ENCODE data around the gene ETV4. TPM values are rescaled to one million over a fixed set of nuclear protein-coding genes. Genes with fewer than 3 reads are reported as not detected.

The ETV4 gene
- total and polyA plus RNA-seq, 2 of the 13 experiments (the other 11 are each of a cell fraction or from before 2014, with no cell fraction given), result 128 to 330 TPM

- TF ChIP-seq KDM6A (CRISPR knock-in tag; IDR thresholded peaks at IDR 0.05; ENCODE audit: low read depth) (0 out of 2 replicates have a peak, but pooled peaks have one; percentile 67), ZNF331 (CRISPR knock-in tag; IDR thresholded peaks at IDR 0.05) (peak; percentile 63; the same call in 1 of the 2 replicates), SRSF4 (IDR thresholded peaks at IDR 0.05; ENCODE audit: low read depth, low read length, poor library complexity, severe bottlenecking) (no peak), ZEB1 (IDR thresholded peaks at IDR 0.05; ENCODE audit: insufficient replicate concordance, low read depth) (peak; percentile 20), THRA (CRISPR knock-in tag; IDR thresholded peaks at IDR 0.05; ENCODE audit: borderline replicate concordance) (no peak), ZNF263 (CRISPR knock-in tag; IDR thresholded peaks at IDR 0.05) (peak; percentile 74), MIXL1 (CRISPR knock-in tag; IDR thresholded peaks at IDR 0.05) (peak; percentile 68), TBX2 (CRISPR knock-in tag; IDR thresholded peaks at IDR 0.05; ENCODE audit: borderline replicate concordance) (peak; percentile 48), TEAD3 (CRISPR knock-in tag; optimal IDR thresholded peaks at IDR 0.05; ENCODE audit: borderline replicate concordance) (peak; percentile 19), ZNF576 (CRISPR knock-in tag; IDR thresholded peaks at IDR 0.05) (no peak), HNF4A (CRISPR knock-in tag; IDR thresholded peaks at IDR 0.05) (peak; percentile 86), ZSCAN31 (CRISPR knock-in tag; IDR thresholded peaks at IDR 0.05; ENCODE audit: low read depth) (no peak), SOX6 (IDR thresholded peaks at IDR 0.05) (no peak), SOX6 (CRISPR knock-in tag; IDR thresholded peaks at IDR 0.05) (peak; percentile 75), IRF2 (CRISPR knock-in tag; IDR thresholded peaks at IDR 0.05) (peak; percentile 41; the same call in 1 of the 2 replicates), ARNT (IDR thresholded peaks at IDR 0.05) (no peak), ZNF367 (CRISPR knock-in tag; IDR thresholded peaks at IDR 0.05; ENCODE audit: borderline replicate concordance) (0 out of 2 replicates have a peak, but pooled peaks have one; percentile 71), ZNF83 (CRISPR knock-in tag; IDR thresholded peaks at IDR 0.05; ENCODE audit: borderline replicate concordance) (0 out of 2 replicates have a peak, but pooled peaks have one; percentile 18), FOXJ3 (CRISPR knock-in tag; IDR thresholded peaks at IDR 0.05; ENCODE audit: borderline replicate concordance) (peak; percentile 25; the same call in 1 of the 2 replicates), POGZ (CRISPR knock-in tag; IDR thresholded peaks at IDR 0.05) (no peak), ZNF275 (CRISPR knock-in tag; IDR thresholded peaks at IDR 0.05; ENCODE audit: borderline replicate concordance) (0 out of 2 replicates have a peak, but pooled peaks have one; percentile 46), ZNF501 (CRISPR knock-in tag; IDR thresholded peaks at IDR 0.05) (peak; percentile 63), ZNF589 (CRISPR knock-in tag; conservative IDR thresholded peaks at IDR 0.05) (no peak), ZNF205 (CRISPR knock-in tag; IDR thresholded peaks at IDR 0.05) (peak; percentile 45; the same call in 1 of the 2 replicates)
- TF ChIP-seq, protein P1, sequence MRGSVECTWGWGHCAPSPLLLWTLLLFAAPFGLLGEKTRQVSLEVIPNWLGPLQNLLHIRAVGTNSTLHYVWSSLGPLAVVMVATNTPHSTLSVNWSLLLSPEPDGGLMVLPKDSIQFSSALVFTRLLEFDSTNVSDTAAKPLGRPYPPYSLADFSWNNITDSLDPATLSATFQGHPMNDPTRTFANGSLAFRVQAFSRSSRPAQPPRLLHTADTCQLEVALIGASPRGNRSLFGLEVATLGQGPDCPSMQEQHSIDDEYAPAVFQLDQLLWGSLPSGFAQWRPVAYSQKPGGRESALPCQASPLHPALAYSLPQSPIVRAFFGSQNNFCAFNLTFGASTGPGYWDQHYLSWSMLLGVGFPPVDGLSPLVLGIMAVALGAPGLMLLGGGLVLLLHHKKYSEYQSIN (CRISPR knock-in tag; IDR thresholded peaks at IDR 0.05; ENCODE audit: borderline replicate concordance), result no peak
- TF ChIP-seq, protein P2, sequence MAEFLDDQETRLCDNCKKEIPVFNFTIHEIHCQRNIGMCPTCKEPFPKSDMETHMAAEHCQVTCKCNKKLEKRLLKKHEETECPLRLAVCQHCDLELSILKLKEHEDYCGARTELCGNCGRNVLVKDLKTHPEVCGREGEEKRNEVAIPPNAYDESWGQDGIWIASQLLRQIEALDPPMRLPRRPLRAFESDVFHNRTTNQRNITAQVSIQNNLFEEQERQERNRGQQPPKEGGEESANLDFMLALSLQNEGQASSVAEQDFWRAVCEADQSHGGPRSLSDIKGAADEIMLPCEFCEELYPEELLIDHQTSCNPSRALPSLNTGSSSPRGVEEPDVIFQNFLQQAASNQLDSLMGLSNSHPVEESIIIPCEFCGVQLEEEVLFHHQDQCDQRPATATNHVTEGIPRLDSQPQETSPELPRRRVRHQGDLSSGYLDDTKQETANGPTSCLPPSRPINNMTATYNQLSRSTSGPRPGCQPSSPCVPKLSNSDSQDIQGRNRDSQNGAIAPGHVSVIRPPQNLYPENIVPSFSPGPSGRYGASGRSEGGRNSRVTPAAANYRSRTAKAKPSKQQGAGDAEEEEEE (CRISPR knock-in tag; IDR thresholded peaks at IDR 0.05; ENCODE audit: borderline replicate concordance), result no peak
Measured at GRCh38 chr17:43573579-43574321, 27.6 kb upstream of the ETV4 start (continued).
